PC-9 (cell line): ENCODE data around the gene KCNA10.

Experiments
- EZH2 ChIP-seq: fragments of 200-600 bp; sonication (generic); IDR thresholded peaks from 2 replicates; pipeline ENCODE4 v1.8.0; 2017; ENCODE audit warnings: antibody characterized with exemption, low read depth
- TF ChIP-seq, protein P1 (sequence below): fragments of 200-600 bp; sonication (generic); conservative IDR thresholded peaks from 2 replicates; pipeline ENCODE4 v1.6.1; 2017; ENCODE audit warnings: mixed run types, antibody characterized with exemption, mild to moderate bottlenecking, moderate library complexity

DNA sequence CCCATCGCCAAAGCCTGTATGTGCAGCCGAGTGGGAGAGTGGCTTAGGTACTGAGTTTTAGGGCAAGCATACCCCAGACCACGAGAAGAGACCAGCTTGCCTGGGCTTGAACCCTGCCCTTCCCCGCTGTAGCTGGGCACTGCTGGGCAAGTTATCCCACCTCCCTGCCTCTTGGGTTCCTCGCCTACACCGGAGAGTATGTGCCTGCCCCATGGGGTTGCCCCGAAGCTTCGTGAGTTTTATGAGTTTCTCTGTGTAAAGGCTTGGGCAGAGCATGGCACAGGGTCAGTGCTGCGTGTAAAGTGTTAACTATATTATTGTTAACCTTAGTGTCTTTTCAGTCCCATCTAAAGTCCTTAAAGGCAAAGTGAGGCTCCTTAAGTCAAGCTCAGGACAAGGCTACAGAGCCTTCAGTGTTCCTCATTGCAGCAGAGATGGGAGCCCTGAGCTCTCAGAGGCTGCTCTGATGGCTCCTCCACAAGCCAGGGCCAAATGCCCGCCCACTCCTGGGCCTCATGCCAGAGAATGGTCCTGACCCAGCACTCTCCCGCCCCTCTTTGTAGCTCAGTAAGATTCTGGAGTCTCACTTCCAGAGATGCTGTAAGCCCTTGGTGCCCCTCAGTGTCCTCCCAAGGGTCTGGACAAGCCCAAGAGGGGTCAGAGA lies 37.0 kb upstream of the KCNA10 start:
- TF ChIP-seq, protein P1, sequence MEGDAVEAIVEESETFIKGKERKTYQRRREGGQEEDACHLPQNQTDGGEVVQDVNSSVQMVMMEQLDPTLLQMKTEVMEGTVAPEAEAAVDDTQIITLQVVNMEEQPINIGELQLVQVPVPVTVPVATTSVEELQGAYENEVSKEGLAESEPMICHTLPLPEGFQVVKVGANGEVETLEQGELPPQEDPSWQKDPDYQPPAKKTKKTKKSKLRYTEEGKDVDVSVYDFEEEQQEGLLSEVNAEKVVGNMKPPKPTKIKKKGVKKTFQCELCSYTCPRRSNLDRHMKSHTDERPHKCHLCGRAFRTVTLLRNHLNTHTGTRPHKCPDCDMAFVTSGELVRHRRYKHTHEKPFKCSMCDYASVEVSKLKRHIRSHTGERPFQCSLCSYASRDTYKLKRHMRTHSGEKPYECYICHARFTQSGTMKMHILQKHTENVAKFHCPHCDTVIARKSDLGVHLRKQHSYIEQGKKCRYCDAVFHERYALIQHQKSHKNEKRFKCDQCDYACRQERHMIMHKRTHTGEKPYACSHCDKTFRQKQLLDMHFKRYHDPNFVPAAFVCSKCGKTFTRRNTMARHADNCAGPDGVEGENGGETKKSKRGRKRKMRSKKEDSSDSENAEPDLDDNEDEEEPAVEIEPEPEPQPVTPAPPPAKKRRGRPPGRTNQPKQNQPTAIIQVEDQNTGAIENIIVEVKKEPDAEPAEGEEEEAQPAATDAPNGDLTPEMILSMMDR = no peak
- TF ChIP-seq EZH2 = no peak
